H1 (cell line): Measurements from ENCODE around the gene STARD4. TPM values are rescaled to one million over a fixed set of nuclear protein-coding genes. Genes with fewer than 3 reads are reported as not detected.

Experiments
- CTCF ChIA-PET: fragments of 300-600 bp; sonication (Branson Sonifier 250); formaldehyde crosslinking; loops from one replicate; lab custom pipeline; 2021; ENCODE audit not compliant: partially characterized antibody; lab: Charles Lee
- POLR2A ChIA-PET: fragments of 300-600 bp; sonication (Branson Sonifier 250); formaldehyde crosslinking; loops from one replicate; lab custom pipeline; 2021; ENCODE audit warnings: inconsistent platforms; ENCODE audit not compliant: partially characterized antibody; lab: Charles Lee
- DNase-seq, 2 experiments: peaks; one replicate each; pipeline versions ENCODE4 v3.0.0 to v3.0.0-alpha.2; 2010 to 2022; ENCODE audit warnings: low spot score in 2 of 2, low read depth in 1 of 2, mixed read lengths in 1 of 2
- FAIRE-seq: peaks from 2 replicates; lab custom pipeline; 2011; peaks lifted over from hg19 to GRCh38; lab: Jason Lieb, UNC
- H2AFZ ChIP-seq: 2 replicates; pipeline ENCODE4 v1.8.1; 2012; ENCODE audit warnings: low read length, inconsistent platforms
- H2AK5ac ChIP-seq: 2 replicates; pipeline ENCODE4 v1.6.1; 2013; ENCODE audit warnings: low read depth, low read length
- H2BK120ac ChIP-seq: replicated peaks from 2 replicates; pipeline ENCODE3; 2013; ENCODE audit warnings: low read depth, low read length, inconsistent platforms
- H2BK12ac ChIP-seq: 2 replicates; pipeline ENCODE4 v1.6.1; 2013; ENCODE audit warnings: low read depth, low read length
- H2BK15ac ChIP-seq: 2 replicates; pipeline ENCODE4 v1.6.1; 2013; ENCODE audit warnings: low read length
- H2BK20ac ChIP-seq: 2 replicates; pipeline ENCODE4 v1.6.1; 2013; ENCODE audit warnings: low read length
- H2BK5ac ChIP-seq: 2 replicates; pipeline ENCODE4 v1.6.1; 2013; ENCODE audit warnings: low read depth, low read length
- H3K14ac ChIP-seq: 2 replicates; pipeline ENCODE4 v1.6.1; 2013; ENCODE audit warnings: inconsistent platforms; ENCODE audit not compliant: insufficient read length
- H3K18ac ChIP-seq: 2 replicates; pipeline ENCODE4 v1.6.1; 2013; ENCODE audit warnings: low read length; ENCODE audit errors: extremely low read depth
- H3K23ac ChIP-seq: 2 replicates; pipeline ENCODE4 v1.6.1; 2013; ENCODE audit warnings: inconsistent platforms; ENCODE audit not compliant: insufficient read length
- H3K23me2 ChIP-seq: 2 replicates; pipeline ENCODE4 v1.6.1; 2013; ENCODE audit warnings: low read depth, low read length
- H3K27ac ChIP-seq: 2 replicates; pipeline ENCODE4 v1.6.1; 2011; ENCODE audit warnings: low read depth, low read length, inconsistent platforms
- H3K27me3 ChIP-seq, 4 experiments: replicated peaks in 1 of 4; 1 replicate in 1 of 4; 2 replicates in 3 of 4; pipeline versions ENCODE4 v1.6.1 to v1.8.1; 2011 to 2013; ENCODE audit warnings: low read length in 3 of 4, mild to moderate bottlenecking in 3 of 4, inconsistent platforms in 2 of 4, mixed read lengths in 2 of 4, moderate library complexity in 1 of 4; ENCODE audit not compliant: control insufficient read depth in 3 of 4, insufficient read depth in 3 of 4; ENCODE audit errors: extremely low read depth in 1 of 4
- H3K36me3 ChIP-seq, 4 experiments: 2 replicates each; pipeline versions ENCODE4 v1.6.1 to v1.8.1; 2011 to 2013; ENCODE audit warnings: mild to moderate bottlenecking in 4 of 4, low read length in 3 of 4, moderate library complexity in 2 of 4, control low read depth in 1 of 4, inconsistent platforms in 1 of 4; ENCODE audit not compliant: insufficient read depth in 4 of 4, control insufficient read depth in 2 of 4
- H3K4ac ChIP-seq: replicated peaks from 2 replicates; pipeline ENCODE3; 2013; ENCODE audit warnings: low read length, low read depth, mixed read lengths, inconsistent platforms; ENCODE audit not compliant: insufficient read length
- H3K4me1 ChIP-seq, 4 experiments: replicated peaks in 1 of 4; 1 replicate in 1 of 4; 2 replicates in 3 of 4; pipeline versions ENCODE4 v1.6.1 to v1.8.1; 2011 to 2013; ENCODE audit warnings: low read length in 3 of 4, inconsistent platforms in 2 of 4, mixed read lengths in 1 of 4; ENCODE audit not compliant: insufficient read depth in 4 of 4, control insufficient read depth in 3 of 4
- H3K4me2 ChIP-seq, 2 experiments: 2 replicates each; pipeline versions ENCODE4 v1.6.1 to v1.8.1; 2011 to 2013; ENCODE audit warnings: low read depth in 2 of 2, low read length in 2 of 2, control low read depth in 1 of 2, inconsistent platforms in 1 of 2, mild to moderate bottlenecking in 1 of 2; ENCODE audit not compliant: insufficient read depth in 1 of 2
- H3K4me3 ChIP-seq, 4 experiments: fragments of 200-600, 300-600 bp in 1 of 4; sonication (generic), shearing (Covaris generic), sonication (Bioruptor Twin) in 1 of 4; 2 replicates each; pipeline versions ENCODE4 v1.5.1 to v1.8.1; 2011 to 2016; ENCODE audit warnings: low read length in 4 of 4, low read depth in 3 of 4, control low read depth in 2 of 4, inconsistent platforms in 2 of 4, mild to moderate bottlenecking in 2 of 4, mixed read lengths in 1 of 4, moderate library complexity in 1 of 4; ENCODE audit not compliant: insufficient read depth in 2 of 4; ENCODE audit errors: extremely low read depth in 1 of 4
- H3K56ac ChIP-seq: replicated peaks from 2 replicates; pipeline ENCODE3; 2013; ENCODE audit warnings: low read depth, mild to moderate bottlenecking, mixed read lengths, low read length, inconsistent platforms; ENCODE audit not compliant: insufficient read length
- H3K79me1 ChIP-seq: 2 replicates; pipeline ENCODE4 v1.6.1; 2013; ENCODE audit warnings: low read depth, low read length, control low read depth
- H3K79me2 ChIP-seq, 2 experiments: 2 replicates each; pipeline versions ENCODE4 v1.6.1 to v1.8.1; 2012 to 2013; ENCODE audit warnings: low read length in 2 of 2, mild to moderate bottlenecking in 2 of 2, inconsistent platforms in 1 of 2; ENCODE audit not compliant: insufficient read depth in 2 of 2, control insufficient read depth in 1 of 2
- H3K9ac ChIP-seq, 4 experiments: replicated peaks in 1 of 4; 1 replicate in 1 of 4; 2 replicates in 3 of 4; pipeline versions ENCODE4 v1.6.1 to v1.8.1; 2011 to 2013; ENCODE audit warnings: low read depth in 3 of 4, low read length in 3 of 4, control low read depth in 2 of 4, mild to moderate bottlenecking in 2 of 4, moderate library complexity in 2 of 4, inconsistent platforms in 1 of 4; ENCODE audit errors: extremely low read depth in 1 of 4
- H3K9me3 ChIP-seq, 2 experiments: 2 replicates each; pipeline versions ENCODE4 v1.6.1 to v1.8.1; 2012 to 2013; ENCODE audit warnings: mild to moderate bottlenecking in 2 of 2, moderate library complexity in 2 of 2, control low read depth in 1 of 2, inconsistent platforms in 1 of 2, low read depth in 1 of 2, low read length in 1 of 2, mixed read lengths in 1 of 2; ENCODE audit not compliant: insufficient read depth in 2 of 2
- H4K20me1 ChIP-seq, 2 experiments: replicated peaks in 1 of 2; 2 replicates each; pipeline versions ENCODE3 to v1.8.1; 2011 to 2013; ENCODE audit warnings: inconsistent platforms in 2 of 2, low read length in 2 of 2, mild to moderate bottlenecking in 1 of 2; ENCODE audit not compliant: insufficient read depth in 2 of 2, control insufficient read depth in 1 of 2
- H4K5ac ChIP-seq: 2 replicates; pipeline ENCODE4 v1.6.1; 2013; ENCODE audit warnings: low read length, low read depth, mixed read lengths, inconsistent platforms; ENCODE audit not compliant: insufficient read length
- H4K8ac ChIP-seq: 2 replicates; pipeline ENCODE4 v1.8.0; 2013; ENCODE audit warnings: mild to moderate bottlenecking, moderate library complexity, low read length, inconsistent platforms; ENCODE audit not compliant: insufficient read depth; ENCODE audit errors: extremely low read depth
- H4K91ac ChIP-seq: replicated peaks from 2 replicates; pipeline ENCODE3; 2013; ENCODE audit warnings: low read length, mixed read lengths, inconsistent platforms; ENCODE audit not compliant: insufficient read length
- CTBP2 ChIP-seq: IDR thresholded peaks from 2 replicates; pipeline ENCODE4 v1.7.0; 2011; ENCODE audit warnings: borderline replicate concordance, mild to moderate bottlenecking, moderate library complexity, mixed read lengths, low read length; ENCODE audit not compliant: insufficient read depth, insufficient read length
- EP300 ChIP-seq, 2 experiments: IDR thresholded peaks; 1 replicate in 1 of 2; 2 replicates in 1 of 2; pipeline ENCODE4 v1.6.1; 2011 to 2012; ENCODE audit warnings: low read depth in 2 of 2, low read length in 2 of 2, mild to moderate bottlenecking in 2 of 2, borderline replicate concordance in 1 of 2, inconsistent platforms in 1 of 2, moderate library complexity in 1 of 2
- JUN ChIP-seq: IDR thresholded peaks from 2 replicates; pipeline ENCODE4 v1.6.1; 2011; ENCODE audit warnings: low read depth, mild to moderate bottlenecking, improper control_type of control experiment, low read length
- MAFK ChIP-seq: IDR thresholded peaks from 2 replicates; pipeline ENCODE4 v1.6.1; 2012; ENCODE audit warnings: low read depth, mild to moderate bottlenecking, improper control_type of control experiment, low read length
- PHF8 ChIP-seq: fragments of 200-600 bp; sonication (generic); conservative IDR thresholded peaks from 2 replicates; pipeline ENCODE4 v1.7.1; 2012; ENCODE audit warnings: low read depth, mild to moderate bottlenecking, inconsistent platforms, low read length, moderate library complexity
- RNF2 ChIP-seq: fragments of 200-900, 300-1000 bp; sonication (generic); IDR thresholded peaks from 2 replicates; pipeline ENCODE4 v1.7.1; 2016; ENCODE audit warnings: borderline replicate concordance, low read depth, mild to moderate bottlenecking, antibody characterized with exemption, low read length; ENCODE audit not compliant: poor library complexity, severe bottlenecking; ENCODE audit errors: missing control alignments
- SAP30 ChIP-seq: fragments of 300-600 bp; sonication (generic); IDR thresholded peaks from 2 replicates; pipeline ENCODE4 v1.7.1; 2012; ENCODE audit warnings: low read length, moderate library complexity, mild to moderate bottlenecking, inconsistent platforms; ENCODE audit not compliant: insufficient read depth, insufficient replicate concordance
- SIN3A ChIP-seq, 2 experiments: IDR thresholded peaks in 1 of 2; conservative IDR thresholded peaks in 1 of 2; 2 replicates each; pipeline ENCODE4 v1.6.1; 2011 to 2012; ENCODE audit warnings: low read length in 2 of 2, improper control_type of control experiment in 1 of 2, low read depth in 1 of 2, mild to moderate bottlenecking in 1 of 2
- SIRT6 ChIP-seq: IDR thresholded peaks from one replicate; pipeline ENCODE4 v1.7.1; 2012; ENCODE audit warnings: low read length, inconsistent platforms
- SP1 ChIP-seq: IDR thresholded peaks from 2 replicates; pipeline ENCODE4 v1.6.1; 2011; ENCODE audit warnings: low read depth, low read length
- WGBS, 2 experiments: shearing (Covaris generic) in 1 of 2; methylation state at CpG; one replicate each; pipeline versions ENCODE4 v1.1.6 to v1.1.7; 2013 to 2015; ENCODE audit warnings: low lambda C conversion rate in 2 of 2, mixed read lengths in 2 of 2, inconsistent platforms in 1 of 2, low coverage in 1 of 2, missing lambda C conversion rate in 1 of 2; ENCODE audit not compliant: insufficient replicate concordance in 2 of 2, insufficient coverage in 1 of 2, insufficient read length in 1 of 2; ENCODE audit errors: extremely low coverage in 1 of 2, missing lambda C conversion rate in 1 of 2; 5-methylcytosine and 5-hydroxymethylcytosine counted together
- polyA plus RNA-seq, 7 experiments: library from polyadenylated mRNA; depleted of rRNA in 3 of 7; stranded (reverse) in 5 of 7; unstranded in 2 of 7; fragments of >200 nt in 5 of 7; fragments of 200-250 nt in 2 of 7; gene quantifications; 1 replicate in 5 of 7; 2 replicates in 1 of 7; 4 replicates in 1 of 7; pipeline versions ENCODE4 v1.2.1 to v1.2.3, GENCODE V29; 2011 to 2013; ENCODE audit warnings: missing spikeins in 2 of 7, mixed read lengths in 2 of 7
- total RNA-seq: library from RNA; stranded (reverse); fragmentation: NEBNext Ultra II Directional; extraction: Animal tissue kit (Norgen Biotek cat#: 25700); gene quantifications from 2 replicates; pipeline ENCODE4 v1.2.1, GENCODE V29; 2021
- TF ChIP-seq, protein P1 (sequence below): IDR thresholded peaks from 2 replicates; pipeline ENCODE4 v1.6.1; 2012; ENCODE audit warnings: low read length, inconsistent platforms

STARD4 gene
- total and polyA plus RNA-seq, 2 of the 8 experiments (the other 6 are each of a cell fraction or from before 2014, with no cell fraction given), result 10.8 to 47.9 TPM

DNA sequence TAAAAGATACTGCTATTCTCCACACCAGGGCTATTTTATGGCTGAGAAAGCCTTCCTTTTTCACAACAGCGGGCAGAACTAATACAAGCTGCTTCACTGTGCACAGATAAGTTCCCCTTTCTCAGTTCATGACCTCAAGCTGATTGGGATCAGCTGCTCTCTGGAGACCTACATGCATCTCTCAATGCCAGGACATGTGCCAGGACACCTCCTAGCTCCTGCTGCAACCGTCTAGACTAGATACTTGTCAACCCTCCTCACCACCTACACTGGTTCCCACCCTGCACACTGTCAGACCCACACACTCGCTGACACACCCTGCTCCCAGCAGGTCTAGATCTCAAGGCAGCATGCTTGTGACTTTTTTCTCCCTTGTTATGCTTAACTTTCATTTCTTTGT lies 39.8 kb downstream of the STARD4 start:
- Histone ChIP-seq H3K27ac (no peak overlapping the region), H2BK12ac (no peak overlapping the region), H3K4ac (no peak overlapping the region), H3K36me3 (no peaks in the 10 kb centered on the region), H3K9ac (no peak overlapping the region), H3K56ac (no peak overlapping the region), H3K14ac (no peak overlapping the region), H3K4me2 (no peak overlapping the region), H4K20me1 (no peaks in the 10 kb centered on the region), H3K4me1 (no peaks in the 10 kb centered on the region), H3K9me3 (no peaks in the 10 kb centered on the region), H2BK5ac (no peak overlapping the region), H2AFZ (no peak overlapping the region), H2BK20ac (no peak overlapping the region), H4K8ac (no peak overlapping the region), H3K79me1 (no peaks in the 10 kb centered on the region), H2BK15ac (no peak overlapping the region), H3K27me3 (no peaks in the 10 kb centered on the region), H3K18ac (no peak overlapping the region), H3K23me2 (no peaks in the 10 kb centered on the region), H3K23ac (no peak overlapping the region), H3K4me3 (no peak overlapping the region), H3K79me2 (no peaks in the 10 kb centered on the region), H2AK5ac (no peak overlapping the region), H4K91ac (no peak overlapping the region), H2BK120ac (no peak overlapping the region), H4K5ac (no peak overlapping the region)
- ChIA-PET CTCF (interaction anchor here (1.1 to 3.9 kb wide), 4 partner anchors 12 to 313 kb away, joined by 3 to 22 read pairs (median 5); no protein-coding TSS in a partner anchor), POLR2A (no interaction called here)
- DNase-seq (no peak), FAIRE-seq (no peak)
- WGBS, 2 experiments, result 84% methylated on average over 3 of the region's 3 CpGs; no CpG with 5 or more reads in 1 of the 2 experiments
- no peak for TF ChIP-seq RNF2
- no peak for TF ChIP-seq MAFK
- no peak for TF ChIP-seq PHF8
- no peak for TF ChIP-seq SAP30
- no peak for TF ChIP-seq JUN
- no peak for TF ChIP-seq SIN3A (conservative IDR thresholded peaks at IDR 0.05 in 1 of 2, IDR thresholded peaks at IDR 0.05 in 1 of 2; ENCODE audit: low read depth in 1 of 2, low read length in 2 of 2)
- TF ChIP-seq, protein P1, sequence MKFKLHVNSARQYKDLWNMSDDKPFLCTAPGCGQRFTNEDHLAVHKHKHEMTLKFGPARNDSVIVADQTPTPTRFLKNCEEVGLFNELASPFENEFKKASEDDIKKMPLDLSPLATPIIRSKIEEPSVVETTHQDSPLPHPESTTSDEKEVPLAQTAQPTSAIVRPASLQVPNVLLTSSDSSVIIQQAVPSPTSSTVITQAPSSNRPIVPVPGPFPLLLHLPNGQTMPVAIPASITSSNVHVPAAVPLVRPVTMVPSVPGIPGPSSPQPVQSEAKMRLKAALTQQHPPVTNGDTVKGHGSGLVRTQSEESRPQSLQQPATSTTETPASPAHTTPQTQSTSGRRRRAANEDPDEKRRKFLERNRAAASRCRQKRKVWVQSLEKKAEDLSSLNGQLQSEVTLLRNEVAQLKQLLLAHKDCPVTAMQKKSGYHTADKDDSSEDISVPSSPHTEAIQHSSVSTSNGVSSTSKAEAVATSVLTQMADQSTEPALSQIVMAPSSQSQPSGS, result no peak
- TF ChIP-seq SP1, result no peak
- TF ChIP-seq EP300 (IDR thresholded peaks at IDR 0.05; ENCODE audit: borderline replicate concordance in 1 of 2, low read depth in 2 of 2, low read length in 2 of 2), result no peak
- TF ChIP-seq SIRT6, result no peak
- TF ChIP-seq CTBP2, result no peak
